ENCODE data around the gene FRMPD2.
"Not testable (repeated sequence)": the region's sequence is repeated elsewhere in the genome, so short reads cannot be mapped to it uniquely, and the experiment has no call there.

FRMPD2 gene

DNA sequence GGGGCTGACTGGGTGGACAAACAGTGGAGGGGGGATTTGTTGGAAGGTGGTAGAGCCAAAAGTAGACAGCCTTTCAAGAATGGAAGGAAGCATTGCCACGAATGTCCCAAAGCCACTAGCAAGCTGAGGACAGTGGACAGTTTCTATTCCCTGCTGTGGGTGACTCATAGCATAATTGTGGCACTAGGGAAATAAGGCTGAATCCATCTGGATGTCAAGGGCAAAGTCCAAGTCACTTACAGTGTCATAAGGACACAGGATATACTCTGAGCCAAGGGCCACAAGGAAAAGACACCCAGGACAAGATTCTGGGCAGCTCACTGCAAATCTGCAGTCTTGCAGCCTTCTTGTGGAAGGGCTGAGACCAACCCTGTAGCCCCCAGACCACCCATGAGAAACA lies 79.7 kb downstream of the FRMPD2 start:
- DNase-seq = no peak

DNA sequence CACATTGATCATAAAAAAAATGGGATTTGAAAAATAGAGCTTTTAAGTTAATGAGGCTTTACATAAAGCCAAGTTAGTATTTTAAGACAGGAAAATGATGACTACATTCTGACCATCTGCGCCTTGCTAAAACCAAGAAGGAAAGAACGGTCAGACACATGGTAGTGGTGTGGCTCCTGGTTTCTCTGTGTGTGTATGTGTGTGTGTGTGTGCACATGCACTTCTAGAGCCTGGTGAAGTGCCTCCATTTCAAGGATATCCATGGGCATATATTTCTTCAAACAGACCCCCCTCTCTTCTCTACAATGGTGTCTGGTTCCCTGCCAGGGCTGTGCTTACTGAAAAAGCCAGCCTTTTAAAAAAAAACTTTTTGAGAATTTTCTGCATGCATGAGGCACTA lies 80.9 kb downstream of the FRMPD2 start:
- DNase-seq = no peak

DNA sequence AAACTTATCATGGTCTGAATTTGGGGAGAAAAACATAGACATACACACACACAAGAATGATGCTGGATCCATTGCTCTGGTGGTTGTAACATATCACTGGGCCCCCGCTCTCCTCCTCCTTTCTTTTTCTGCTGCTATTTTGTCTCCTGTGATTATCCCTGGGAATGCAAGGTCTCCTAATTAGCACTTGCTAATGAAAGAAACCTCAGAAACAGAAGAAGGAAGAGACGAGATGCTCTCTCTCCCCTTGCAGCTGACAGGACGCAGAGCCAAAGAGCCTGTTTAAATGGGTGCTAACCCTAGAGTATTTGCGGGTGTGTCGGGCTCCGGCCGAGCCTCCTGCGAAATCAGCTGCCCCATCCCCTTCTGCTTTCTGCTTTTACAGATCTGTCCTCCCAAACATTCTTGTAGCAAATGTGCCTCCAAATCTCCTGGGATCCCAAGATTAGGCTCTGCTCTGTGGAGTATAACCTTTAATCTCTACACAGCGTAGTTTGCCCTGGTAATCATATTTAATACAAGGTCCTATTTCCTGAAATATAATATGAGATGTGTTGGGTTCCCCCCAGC lies 81.5 kb downstream of the FRMPD2 start:
- DNase-seq = no peak

DNA sequence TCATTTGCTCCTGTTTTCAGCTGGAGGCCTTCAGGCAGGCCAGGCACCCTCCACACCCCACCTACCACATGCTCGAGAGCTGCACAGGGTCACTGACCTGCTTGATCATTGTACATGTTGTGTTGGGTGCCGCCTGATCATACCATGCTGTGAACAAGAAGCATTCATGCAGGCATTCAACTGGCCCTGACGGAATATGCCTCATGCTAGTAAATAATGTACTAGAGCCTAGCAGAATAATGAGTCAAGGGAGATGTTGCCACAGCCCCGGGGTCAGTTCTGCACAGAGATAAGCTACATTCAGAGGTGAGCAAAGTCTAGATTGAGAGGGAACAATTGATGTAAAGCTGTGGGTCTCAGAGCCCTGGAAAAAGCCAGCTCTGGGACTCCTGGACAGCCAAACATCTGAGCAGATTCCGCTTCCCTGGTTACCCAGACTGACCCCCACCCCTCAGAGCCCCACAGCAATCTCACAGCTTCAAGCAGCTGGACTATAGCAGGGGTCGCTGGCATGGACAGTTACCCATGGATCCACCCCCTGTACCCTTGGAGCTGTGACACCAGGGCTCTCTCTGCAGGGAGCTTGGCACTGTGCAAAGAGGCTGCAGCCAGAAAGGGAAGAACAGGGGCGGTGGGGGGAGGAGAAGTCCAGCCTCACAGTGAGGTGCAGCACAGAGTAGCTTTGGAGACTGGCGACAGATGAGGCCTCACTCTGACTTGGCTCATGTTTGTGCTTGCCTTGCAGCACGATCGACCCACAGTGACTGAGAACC lies 86.6 kb downstream of the FRMPD2 start:
- DNase-seq = no peak

DNA sequence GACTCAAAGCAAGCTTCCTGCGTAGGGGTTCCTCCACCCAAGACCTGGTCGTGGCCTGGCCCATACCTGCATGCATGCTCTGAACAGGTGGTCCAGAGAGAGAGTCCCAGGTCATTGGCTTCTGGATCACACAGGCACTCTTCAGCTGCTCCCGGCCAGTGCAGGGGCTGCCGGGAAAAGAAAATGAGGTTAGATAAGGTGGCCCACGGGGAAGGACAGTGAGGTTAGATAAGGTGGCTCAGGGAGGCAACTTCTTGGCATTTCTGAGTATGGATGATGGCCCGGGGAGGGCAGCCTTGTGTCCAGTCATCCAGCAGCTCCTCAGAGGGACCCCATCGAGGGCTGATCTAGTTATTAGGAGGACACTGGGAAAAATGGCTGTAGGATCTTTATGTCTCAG lies 87.4 kb downstream of the FRMPD2 start:
- no peak for DNase-seq

DNA sequence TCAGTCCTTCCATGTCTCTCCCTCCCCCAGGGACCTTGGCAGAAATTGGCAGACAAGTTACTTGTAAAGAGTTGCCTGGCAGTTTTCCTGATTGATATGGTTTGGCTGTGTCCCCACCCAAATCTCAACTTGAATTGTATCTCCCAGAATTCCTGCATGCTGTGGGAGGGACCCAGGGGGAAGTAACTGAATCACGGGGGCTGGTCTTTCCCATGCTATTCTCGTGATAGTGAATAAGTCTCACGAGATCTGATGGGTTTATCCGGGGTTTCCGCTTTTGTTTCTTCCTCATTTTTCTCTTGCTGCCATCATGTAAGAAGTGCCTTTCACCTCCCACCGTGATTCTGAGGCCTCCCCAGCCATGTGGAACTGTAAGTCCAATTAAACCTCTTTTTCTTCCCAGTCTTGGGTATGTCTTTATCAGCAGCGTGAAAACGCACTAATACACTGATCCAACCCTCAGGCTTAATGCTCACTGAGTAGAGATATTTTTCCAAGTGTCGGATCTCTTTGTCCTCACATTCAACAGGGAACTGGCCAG lies 88.2 kb downstream of the FRMPD2 start:
- DNase-seq = not testable (repeated sequence)

DNA sequence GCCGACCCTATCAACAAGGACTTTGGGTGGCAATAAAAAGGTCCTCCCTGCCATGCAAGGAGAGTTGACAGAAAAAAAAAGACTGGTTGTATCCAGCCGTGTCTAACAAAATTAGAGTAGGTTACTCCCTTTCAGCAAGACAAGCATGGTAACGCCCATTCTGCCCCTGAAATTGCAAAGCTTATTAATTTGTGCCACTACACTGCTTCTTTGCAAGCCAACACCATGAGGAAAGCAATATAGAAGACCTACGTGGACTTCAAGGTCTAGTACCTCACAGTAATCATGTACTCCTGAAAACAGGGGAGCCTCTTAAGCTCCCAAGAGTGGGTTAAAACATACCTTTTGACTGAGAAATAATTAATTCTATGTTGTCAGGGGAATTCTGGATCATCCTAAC lies 90.3 kb downstream of the FRMPD2 start:
- DNase-seq = no peak

DNA sequence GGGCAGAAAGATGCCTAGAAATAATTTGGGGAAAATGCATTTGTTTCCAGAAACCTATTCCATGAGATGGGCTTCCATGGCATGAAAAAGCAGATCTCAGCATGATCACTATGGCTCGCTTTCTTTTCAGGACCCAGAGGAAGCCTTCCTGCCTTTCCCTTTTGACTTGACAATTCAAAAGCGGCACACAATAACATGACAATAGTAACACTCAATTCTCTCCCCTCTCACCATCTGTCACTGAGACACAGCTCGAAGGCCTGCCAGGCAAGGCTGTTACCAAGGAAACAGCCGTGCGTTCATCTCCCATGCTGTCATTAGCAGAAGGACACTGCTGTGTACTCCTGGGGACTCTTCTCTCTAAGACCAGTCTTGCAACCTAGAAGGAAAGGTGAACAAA lies 101.8 kb downstream of the FRMPD2 start:
- DNase-seq = not testable (repeated sequence)

DNA sequence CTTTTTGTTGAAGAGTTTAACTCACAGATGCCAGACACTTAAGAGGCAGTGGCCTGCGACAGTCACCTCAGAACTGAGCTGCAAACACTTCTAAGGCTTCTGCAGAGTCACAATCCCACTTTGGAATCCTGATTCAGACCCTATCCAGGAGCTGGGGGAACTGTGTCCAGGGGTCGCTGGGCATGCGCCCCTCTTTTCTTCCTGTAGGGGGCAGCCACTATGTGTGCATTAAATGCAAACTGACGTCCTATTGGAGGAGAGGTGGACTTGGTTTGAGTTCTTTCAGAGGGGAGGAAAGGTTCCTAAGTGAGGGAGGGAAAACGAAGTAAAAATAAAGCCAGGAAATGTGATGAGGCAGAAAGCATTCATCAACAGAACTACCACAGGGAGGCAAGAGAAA lies 113.8 kb downstream of the FRMPD2 start:
- DNase-seq = not testable (repeated sequence)

DNA sequence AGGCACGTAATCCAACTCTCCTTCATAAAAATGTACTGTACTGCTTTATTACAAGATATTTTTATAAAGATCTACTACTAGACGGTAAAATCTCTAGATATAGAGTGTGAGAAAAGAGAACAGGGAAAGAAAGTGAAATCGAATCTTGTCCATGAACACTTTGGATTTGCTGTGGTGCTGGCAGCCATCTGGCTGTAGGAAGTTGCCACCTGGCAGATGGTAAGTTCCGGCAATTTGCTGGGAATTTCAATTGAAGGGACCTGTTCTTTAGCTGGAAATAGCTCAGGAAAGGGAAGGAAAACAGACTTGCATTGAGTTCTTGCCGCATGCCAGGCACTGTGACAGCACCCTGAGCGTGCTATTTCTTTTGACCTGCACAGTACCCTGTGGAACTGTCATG lies 114.3 kb downstream of the FRMPD2 start:
- DNase-seq = not testable (repeated sequence)

DNA sequence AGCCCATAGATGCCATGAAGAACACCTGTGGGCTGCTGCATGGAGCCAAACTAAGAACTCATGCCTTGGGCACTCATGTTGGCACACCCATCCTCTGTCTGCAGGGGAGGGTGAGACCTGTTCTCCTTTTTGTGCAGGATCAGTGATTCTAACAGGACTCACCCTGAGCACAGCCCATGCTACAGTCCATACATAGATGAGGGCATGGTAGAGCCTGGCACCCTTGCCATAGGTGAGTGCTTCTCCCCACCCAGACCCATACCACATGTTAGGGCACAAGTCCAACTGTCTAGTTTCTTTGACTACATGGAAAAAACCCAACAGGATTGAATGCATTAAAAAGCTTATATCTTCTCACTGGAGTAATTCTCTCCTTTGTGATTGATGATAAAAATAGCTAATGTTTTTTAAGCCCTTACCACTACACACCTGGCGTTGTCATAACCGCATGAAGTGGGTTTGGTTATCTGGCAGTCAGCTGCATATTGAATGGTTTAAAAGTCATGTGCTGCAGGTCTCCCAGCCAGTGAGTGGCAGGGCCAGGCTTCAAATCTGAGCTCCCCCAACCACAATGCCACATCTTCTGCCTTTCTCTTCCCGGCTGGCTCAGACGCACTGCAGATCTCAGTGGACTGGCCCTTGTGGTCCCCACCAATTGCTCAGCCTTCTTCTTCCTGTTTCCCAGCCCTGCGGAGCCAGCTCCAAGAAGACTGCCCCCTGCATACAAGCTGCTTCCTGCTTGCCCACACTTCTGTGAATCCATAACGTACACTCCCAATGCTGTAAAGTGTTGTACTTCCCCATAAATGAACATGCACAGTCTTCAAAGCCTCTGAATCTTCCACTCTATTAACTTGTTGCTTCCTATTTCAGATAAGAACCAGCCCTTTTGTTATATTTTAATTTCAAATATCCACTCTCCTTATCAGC lies 120.0 kb downstream of the FRMPD2 start:
- not testable (repeated sequence) for DNase-seq

DNA sequence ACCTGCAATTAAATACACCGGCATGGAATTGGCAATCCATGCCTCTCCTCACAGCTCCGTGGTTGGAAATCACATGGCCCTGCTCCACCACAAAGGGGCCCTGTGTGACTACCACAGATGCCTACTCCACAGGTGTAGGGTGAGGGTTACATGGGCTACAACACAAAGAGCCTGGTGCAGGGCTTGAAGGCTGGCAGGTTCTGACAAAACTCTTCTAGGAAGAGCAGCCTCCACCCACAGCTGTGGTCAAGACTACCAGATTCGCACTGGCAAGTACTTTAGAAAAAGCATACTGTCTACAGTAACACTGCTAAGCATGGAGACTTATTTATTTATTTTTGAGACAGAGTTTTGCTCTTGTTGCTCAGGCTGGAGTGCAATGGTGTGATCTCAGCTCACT lies 126.9 kb downstream of the FRMPD2 start:
- not testable (repeated sequence) for DNase-seq

DNA sequence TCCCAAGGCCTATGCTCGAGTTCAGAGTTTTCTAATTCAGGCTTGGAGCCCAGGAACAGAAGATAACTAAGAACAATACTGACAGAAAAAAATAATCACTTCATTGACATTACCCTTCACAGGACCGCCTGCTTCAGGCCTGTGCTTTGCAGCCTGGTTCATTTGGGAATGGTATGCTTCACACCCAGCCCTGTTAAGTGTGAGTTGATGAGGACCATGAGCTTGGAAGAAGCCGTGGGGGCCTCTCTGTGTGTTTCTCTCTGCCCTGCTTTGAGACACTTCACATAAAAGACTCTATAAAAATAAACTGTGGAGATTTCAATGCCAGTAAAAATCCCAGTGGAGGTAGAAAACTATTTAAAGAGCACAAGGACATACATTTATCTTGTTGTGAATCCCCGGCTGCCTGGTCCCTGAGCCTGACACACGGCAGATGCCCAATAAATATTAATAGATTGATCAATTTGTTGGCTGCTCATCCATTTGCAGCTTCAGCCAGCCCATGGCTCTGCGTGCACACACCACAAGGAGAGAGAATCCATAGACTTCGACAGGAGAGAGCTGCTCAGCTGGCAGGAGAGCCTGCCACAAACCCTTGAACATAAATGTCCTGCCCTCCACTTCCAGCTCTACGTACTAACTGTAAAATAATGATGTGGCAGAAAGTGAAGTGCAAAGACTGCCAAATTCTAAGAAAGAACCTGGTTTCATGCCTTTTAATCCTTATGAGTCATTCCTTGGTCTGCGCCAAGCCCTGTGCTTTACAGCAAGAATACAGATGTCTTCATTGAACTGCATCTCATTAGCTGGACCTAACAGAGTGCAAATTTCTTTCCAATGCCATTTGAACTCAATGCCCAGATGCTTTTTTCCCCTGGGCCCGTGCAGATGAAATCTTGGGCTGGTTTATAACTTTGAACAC lies 130.5 kb downstream of the FRMPD2 start:
- not testable (repeated sequence) for DNase-seq

DNA sequence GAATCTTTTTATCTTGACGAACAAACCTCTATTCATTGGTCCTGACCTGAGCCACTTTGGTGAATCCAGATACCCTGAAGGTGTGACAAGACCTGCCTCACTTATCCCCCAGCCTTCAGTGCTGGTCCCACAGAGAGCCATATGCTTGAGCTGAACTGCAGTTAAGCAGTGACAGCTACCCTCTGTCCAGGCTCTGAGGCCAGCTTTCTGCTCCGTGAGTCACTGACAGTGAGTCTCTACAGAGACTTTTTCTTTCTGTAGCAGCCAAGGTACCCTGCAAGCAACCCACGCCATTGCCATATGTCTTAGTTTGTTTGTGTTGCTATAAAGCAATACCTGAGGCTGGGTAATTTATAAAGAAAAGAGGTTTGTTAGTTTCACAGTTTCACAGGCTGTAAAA lies 133.5 kb downstream of the FRMPD2 start:
- not testable (repeated sequence) for DNase-seq

DNA sequence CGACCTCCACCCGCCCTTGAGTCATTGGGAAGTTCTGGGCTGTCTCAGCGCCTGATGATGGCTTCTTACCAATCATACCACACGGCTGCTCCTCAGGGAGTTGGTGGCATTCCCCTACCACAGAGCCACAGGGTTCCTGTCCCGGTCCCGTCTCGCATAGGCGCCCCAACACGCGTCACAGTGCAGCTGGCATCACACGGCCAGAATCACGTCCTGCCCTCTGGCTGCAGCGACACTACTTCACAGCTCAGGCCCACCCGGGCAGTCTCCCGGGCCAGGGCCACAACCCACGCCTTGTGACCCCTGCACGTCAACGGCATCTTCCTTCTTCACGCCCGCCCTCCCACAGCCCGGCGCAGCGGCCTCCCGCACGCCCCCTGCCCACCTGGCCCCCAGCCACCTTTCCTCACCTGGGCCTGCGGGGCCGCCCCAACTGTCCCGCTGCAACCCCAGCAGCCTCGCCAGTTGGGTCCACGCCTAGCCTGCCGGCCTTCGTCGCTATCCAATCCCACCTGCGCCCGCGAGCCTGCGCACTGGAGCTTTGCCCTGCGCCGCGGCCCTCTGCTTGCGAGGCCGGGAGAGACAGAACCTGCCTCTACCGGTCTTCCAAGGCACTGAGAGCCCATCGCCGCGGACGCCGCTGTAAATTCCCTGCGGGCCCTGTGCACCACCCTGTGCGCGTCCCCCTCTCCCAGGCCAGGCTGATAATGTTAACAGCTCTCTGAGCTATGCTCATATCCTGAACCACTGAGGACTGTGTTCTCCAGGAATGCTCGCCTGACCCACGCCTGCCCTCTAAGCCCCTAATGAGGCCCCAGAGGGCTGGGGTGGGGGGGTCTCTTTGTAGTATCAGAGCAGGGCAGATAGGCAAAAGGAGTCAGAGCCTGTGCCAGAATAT lies 134.3 kb downstream of the FRMPD2 start:
- not testable (repeated sequence) for DNase-seq

DNA sequence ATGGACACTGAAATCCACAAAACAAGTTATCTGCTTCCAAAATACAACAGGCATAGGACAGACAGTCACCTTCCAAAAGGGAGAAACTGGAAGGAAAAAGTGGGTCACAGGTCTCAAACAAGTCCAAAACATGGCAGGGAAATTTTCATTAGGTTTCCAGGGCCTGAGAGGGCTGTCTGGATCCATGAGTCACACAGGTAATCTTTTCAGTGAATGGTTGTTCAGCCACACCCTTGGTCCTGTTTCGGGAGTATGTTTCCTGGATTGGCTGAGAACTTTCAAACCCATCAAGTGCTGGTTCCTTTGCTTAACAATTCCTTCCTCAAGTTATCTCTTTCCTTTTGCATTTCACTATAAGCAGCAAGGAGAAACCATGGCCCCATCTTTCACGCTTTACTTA lies 145.5 kb downstream of the FRMPD2 start:
- not testable (repeated sequence) for DNase-seq

DNA sequence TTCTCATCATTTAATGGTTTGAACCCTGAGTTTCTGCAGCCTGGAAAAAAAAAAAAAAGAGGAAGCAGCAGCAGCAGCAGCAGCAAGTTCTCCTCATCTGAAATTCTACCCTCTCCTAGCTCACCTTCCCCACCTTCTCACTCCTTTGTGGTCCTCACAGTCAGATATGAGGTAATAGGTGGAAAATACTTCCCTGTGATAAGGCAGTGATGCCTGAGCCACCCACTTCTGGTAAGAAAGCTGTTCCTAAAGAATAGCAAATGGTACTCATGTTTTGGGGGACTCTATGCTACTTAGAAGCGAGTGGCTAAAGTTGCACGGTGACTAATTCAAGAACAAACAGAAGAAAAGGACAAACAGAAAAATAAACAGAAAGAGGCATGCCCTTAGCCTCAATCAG lies 148.2 kb downstream of the FRMPD2 start:
- DNase-seq = not testable (repeated sequence)

DNA sequence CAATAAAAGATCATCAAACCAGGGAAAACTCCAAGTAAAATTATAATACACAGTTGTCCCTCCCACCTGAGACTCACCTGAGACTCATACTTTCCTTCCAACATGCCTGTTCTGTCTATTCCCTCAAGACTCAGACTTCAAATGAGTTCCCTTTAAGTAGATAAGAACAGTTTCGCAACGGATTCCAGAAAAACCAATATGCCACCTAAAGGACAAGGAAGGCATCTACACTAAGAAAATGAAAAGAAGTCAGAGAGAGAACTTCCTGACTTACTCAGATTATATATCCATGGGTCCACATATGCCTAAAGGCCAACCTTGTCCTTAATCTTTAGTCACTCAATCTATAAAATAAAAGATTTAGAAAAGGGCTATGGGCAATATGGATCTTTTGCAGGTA lies 148.9 kb downstream of the FRMPD2 start:
- DNase-seq = not testable (repeated sequence)

DNA sequence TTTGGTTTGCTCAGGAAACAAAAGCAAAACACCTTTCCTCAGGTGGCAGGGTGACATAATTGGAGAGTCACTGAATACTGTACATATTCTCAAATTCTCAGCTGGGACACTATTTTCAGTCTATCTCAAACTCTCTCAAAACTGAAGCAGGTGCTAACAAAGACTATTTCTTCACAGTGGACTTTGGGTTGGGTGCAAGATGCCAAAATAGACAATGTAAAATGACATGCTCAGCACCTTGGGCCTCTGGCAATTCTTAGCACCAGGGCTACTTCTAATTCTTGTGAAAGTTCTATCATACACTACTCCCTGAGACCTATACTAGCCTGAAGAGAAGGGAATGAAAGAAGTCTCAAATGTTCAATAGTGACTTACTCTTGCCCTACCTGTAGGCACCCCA lies 151.9 kb downstream of the FRMPD2 start:
- DNase-seq = not testable (repeated sequence)

DNA sequence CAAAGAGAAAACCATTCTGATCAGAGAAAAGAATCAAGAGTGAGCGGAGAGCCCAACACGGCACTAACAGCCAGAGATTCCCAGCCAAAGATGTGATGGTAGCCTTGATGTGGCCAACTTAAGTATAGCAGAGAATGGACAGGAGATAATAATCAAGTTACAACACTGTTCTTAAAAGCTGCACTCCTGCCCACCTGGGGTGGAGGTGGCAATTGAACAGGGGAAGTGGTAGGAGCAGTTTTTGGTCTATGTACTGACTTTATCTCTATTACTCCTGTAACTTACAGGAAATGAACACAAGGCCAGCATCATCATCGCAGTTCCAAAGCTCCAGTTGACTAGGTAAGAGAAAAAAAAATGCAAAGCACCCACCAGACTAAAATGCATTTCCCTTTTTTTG lies 164.2 kb downstream of the FRMPD2 start:
- DNase-seq = not testable (repeated sequence)
